Measurements from ENCODE around the gene RNF149. TPM values are rescaled to one million over a fixed set of nuclear protein-coding genes. Genes with fewer than 3 reads are reported as not detected.

Gene RNF149
- total and polyA plus RNA-seq, 2 experiments from 2014 or later: 38.8 to 47.6 TPM

DNA sequence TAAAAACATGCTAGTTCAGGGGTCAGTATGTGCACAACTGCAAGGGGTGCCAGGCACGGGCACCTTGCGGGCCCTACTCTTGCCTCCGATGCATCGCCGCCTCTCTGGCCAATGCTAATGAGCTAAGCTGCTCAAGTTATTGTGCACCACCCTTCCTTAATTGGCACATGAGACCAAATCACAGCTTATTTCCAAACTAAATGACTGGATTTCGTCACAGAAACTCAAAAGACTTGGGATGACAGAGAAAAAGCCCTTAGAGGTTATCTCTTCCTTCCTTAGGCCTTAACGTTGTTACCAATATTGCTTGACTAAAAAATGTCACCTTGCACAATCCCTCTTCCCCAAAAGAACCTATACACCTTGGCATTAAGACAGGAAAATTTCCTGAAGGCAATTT, 7.7 kb downstream of the RNF149 start:
- Mint-ChIP-seq H3K36me3 (ENCODE audit: low read depth) (peaks cover 4% of the 10 kb centered on the region), H3K4me1 (peaks cover 15% of the 10 kb centered on the region), H3K27ac (no peak overlapping the region), H3K27me3 (ENCODE audit: insufficient read depth, low read depth, poor library complexity) (peaks cover 2% of the 10 kb centered on the region), H3K9me3 (no peaks in the 10 kb centered on the region), H3K4me3 (no peak overlapping the region)
- H2AFZ ChIP-seq: no peak overlapping the region
- H3K36me3 ChIP-seq (ENCODE audit: insufficient read depth): 0 out of 2 replicates have a peak, but pooled peaks cover 3% of the 10 kb centered on the region
- TF ChIP-seq CREB1 (CRISPR knock-in tag; IDR thresholded peaks at IDR 0.05; ENCODE audit: low read depth): no peak
- no peak for TF ChIP-seq STAT1 (IDR thresholded peaks at IDR 0.05; ENCODE audit: unreplicated experiment)
- no peak for TF ChIP-seq NANOG (IDR thresholded peaks at IDR 0.05; ENCODE audit: borderline replicate concordance)
- no peak overlapping the region for H3K4me3 ChIP-seq
- no peak for ATAC-seq
- H4K20me1 ChIP-seq (replicated peaks; ENCODE audit: insufficient read depth): peaks cover 58% of the 10 kb centered on the region
- no peaks in the 10 kb centered on the region for H3K9me2 ChIP-seq (ENCODE audit: insufficient read depth)
- no peak for DNase-seq (ENCODE audit: low spot score)
- peaks cover 2% of the 10 kb centered on the region; the same call in 1 of the 2 replicates for H3K4me1 ChIP-seq (ENCODE audit: insufficient read depth)
- no peak overlapping the region for H3K27ac ChIP-seq (ENCODE audit: low read depth)
- no peak overlapping the region for H3K4me2 ChIP-seq
- H3K27me3 ChIP-seq (ENCODE audit: insufficient read depth): no peaks in the 10 kb centered on the region
- H3F3A ChIP-seq (replicated peaks; ENCODE audit: low read depth): peaks cover 4% of the 10 kb centered on the region; the same call in 1 of the 2 replicates
- peaks cover 98% of the 10 kb centered on the region for H3K79me2 ChIP-seq (replicated peaks; ENCODE audit: insufficient read depth)

- Mint-ChIP-seq H3K4me1 (peaks cover 9% of the 10 kb centered on the region), H3K36me3 (ENCODE audit: low read depth) (peaks cover 4% of the 10 kb centered on the region), H3K27me3 (ENCODE audit: insufficient read depth, low read depth, poor library complexity) (peaks cover 2% of the 10 kb centered on the region), H3K27ac (peak overlapping the region; percentile 63), H3K4me3 (no peak overlapping the region), H3K9me3 (no peaks in the 10 kb centered on the region)
- H3K4me3 ChIP-seq: no peak overlapping the region
- H3K27me3 ChIP-seq (ENCODE audit: insufficient read depth): no peaks in the 10 kb centered on the region
- DNase-seq (ENCODE audit: low spot score) (no peak), ATAC-seq (no peak)
- H3K9me2 ChIP-seq (ENCODE audit: insufficient read depth): no peaks in the 10 kb centered on the region
- peaks cover 2% of the 10 kb centered on the region; the same call in 1 of the 2 replicates for H3K4me1 ChIP-seq (ENCODE audit: insufficient read depth)
- no peak overlapping the region for H3K4me2 ChIP-seq
- peaks cover 51% of the 10 kb centered on the region for H4K20me1 ChIP-seq (replicated peaks; ENCODE audit: insufficient read depth)
- peaks cover 98% of the 10 kb centered on the region for H3K79me2 ChIP-seq (replicated peaks; ENCODE audit: insufficient read depth)
- 0 out of 2 replicates have a peak, but pooled peaks cover 3% of the 10 kb centered on the region for H3K36me3 ChIP-seq (ENCODE audit: insufficient read depth)
- no peak overlapping the region for H3K27ac ChIP-seq (ENCODE audit: low read depth)
- no peak overlapping the region for H2AFZ ChIP-seq
- peaks cover 4% of the 10 kb centered on the region; the same call in 1 of the 2 replicates for H3F3A ChIP-seq (replicated peaks; ENCODE audit: low read depth)
- no peak for TF ChIP-seq REST (IDR thresholded peaks at IDR 0.05; ENCODE audit: unreplicated experiment)
- TF ChIP-seq ETS1 (IDR thresholded peaks at IDR 0.05): no peak
- TF ChIP-seq EZH2phosphoT487 (IDR thresholded peaks at IDR 0.05; ENCODE audit: unreplicated experiment): no peak
- TF ChIP-seq POLR2AphosphoS5 (IDR thresholded peaks at IDR 0.05; ENCODE audit: low read depth): no peak
- TF ChIP-seq JUNB (IDR thresholded peaks at IDR 0.05; ENCODE audit: unreplicated experiment): no peak
- TF ChIP-seq EZH2 (IDR thresholded peaks at IDR 0.05; ENCODE audit: low read depth, unreplicated experiment): no peak
- no peak for TF ChIP-seq CREB1 (CRISPR knock-in tag; IDR thresholded peaks at IDR 0.05; ENCODE audit: low read depth)
- TF ChIP-seq, protein P1, sequence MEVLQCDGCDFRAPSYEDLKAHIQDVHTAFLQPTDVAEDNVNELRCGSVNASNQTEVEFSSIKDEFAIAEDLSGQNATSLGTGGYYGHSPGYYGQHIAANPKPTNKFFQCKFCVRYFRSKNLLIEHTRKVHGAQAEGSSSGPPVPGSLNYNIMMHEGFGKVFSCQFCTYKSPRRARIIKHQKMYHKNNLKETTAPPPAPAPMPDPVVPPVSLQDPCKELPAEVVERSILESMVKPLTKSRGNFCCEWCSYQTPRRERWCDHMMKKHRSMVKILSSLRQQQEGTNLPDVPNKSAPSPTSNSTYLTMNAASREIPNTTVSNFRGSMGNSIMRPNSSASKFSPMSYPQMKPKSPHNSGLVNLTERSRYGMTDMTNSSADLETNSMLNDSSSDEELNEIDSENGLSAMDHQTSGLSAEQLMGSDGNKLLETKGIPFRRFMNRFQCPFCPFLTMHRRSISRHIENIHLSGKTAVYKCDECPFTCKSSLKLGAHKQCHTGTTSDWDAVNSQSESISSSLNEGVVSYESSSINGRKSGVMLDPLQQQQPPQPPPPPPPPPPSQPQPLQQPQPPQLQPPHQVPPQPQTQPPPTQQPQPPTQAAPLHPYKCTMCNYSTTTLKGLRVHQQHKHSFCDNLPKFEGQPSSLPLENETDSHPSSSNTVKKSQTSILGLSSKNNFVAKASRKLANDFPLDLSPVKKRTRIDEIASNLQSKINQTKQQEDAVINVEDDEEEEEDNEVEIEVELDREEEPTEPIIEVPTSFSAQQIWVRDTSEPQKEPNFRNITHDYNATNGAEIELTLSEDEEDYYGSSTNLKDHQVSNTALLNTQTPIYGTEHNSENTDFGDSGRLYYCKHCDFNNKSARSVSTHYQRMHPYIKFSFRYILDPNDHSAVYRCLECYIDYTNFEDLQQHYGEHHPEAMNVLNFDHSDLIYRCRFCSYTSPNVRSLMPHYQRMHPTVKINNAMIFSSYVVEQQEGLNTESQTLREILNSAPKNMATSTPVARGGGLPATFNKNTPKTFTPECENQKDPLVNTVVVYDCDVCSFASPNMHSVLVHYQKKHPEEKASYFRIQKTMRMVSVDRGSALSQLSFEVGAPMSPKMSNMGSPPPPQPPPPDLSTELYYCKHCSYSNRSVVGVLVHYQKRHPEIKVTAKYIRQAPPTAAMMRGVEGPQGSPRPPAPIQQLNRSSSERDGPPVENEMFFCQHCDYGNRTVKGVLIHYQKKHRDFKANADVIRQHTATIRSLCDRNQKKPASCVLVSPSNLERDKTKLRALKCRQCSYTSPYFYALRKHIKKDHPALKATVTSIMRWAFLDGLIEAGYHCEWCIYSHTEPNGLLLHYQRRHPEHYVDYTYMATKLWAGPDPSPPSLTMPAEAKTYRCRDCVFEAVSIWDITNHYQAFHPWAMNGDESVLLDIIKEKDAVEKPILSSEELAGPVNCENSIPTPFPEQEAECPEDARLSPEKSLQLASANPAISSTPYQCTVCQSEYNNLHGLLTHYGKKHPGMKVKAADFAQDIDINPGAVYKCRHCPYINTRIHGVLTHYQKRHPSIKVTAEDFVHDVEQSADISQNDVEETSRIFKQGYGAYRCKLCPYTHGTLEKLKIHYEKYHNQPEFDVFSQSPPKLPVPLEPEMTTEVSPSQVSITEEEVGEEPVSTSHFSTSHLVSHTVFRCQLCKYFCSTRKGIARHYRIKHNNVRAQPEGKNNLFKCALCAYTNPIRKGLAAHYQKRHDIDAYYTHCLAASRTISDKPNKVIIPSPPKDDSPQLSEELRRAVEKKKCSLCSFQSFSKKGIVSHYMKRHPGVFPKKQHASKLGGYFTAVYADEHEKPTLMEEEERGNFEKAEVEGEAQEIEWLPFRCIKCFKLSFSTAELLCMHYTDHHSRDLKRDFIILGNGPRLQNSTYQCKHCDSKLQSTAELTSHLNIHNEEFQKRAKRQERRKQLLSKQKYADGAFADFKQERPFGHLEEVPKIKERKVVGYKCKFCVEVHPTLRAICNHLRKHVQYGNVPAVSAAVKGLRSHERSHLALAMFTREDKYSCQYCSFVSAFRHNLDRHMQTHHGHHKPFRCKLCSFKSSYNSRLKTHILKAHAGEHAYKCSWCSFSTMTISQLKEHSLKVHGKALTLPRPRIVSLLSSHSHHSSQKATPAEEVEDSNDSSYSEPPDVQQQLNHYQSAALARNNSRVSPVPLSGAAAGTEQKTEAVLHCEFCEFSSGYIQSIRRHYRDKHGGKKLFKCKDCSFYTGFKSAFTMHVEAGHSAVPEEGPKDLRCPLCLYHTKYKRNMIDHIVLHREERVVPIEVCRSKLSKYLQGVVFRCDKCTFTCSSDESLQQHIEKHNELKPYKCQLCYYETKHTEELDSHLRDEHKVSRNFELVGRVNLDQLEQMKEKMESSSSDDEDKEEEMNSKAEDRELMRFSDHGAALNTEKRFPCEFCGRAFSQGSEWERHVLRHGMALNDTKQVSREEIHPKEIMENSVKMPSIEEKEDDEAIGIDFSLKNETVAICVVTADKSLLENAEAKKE (CRISPR knock-in tag; IDR thresholded peaks at IDR 0.05): no peak
- TF ChIP-seq ZNF114 (CRISPR knock-in tag; IDR thresholded peaks at IDR 0.05): no peak
- no peak for TF ChIP-seq NANOG (IDR thresholded peaks at IDR 0.05; ENCODE audit: borderline replicate concordance)
Observed at GRCh38 chr2:101300164-101300563, 8.3 kb downstream of the RNF149 start.
